GM12891 (cell line): ENCODE results near the gene TCN1.
"Not testable (repeated sequence)": the region's sequence is repeated elsewhere in the genome, so short reads cannot be mapped to it uniquely, and the experiment has no call there.

Source experiments
- DNase-seq: peaks from one replicate; pipeline ENCODE4 v3.0.0; 2011; ENCODE audit warnings: low spot score; ENCODE audit not compliant: insufficient read length
- FAIRE-seq: peaks from 2 replicates; lab custom pipeline; 2011; peaks lifted over from hg19 to GRCh38; lab: Jason Lieb, UNC
- PAX5 ChIP-seq: IDR thresholded peaks from 2 replicates; pipeline ENCODE4 v1.6.1; 2011; ENCODE audit warnings: low read length, moderate library complexity, mild to moderate bottlenecking; ENCODE audit not compliant: insufficient read depth, severe bottlenecking
- POLR2A ChIP-seq: IDR thresholded peaks from 2 replicates; pipeline ENCODE4 v1.6.1; 2011; ENCODE audit warnings: low read depth, low read length, control low read depth
- POLR2AphosphoS5 ChIP-seq: IDR thresholded peaks from 2 replicates; pipeline ENCODE4 v1.6.1; 2011; ENCODE audit warnings: low read depth, low read length, control low read depth
- POU2F2 ChIP-seq: IDR thresholded peaks from 2 replicates; pipeline ENCODE4 v1.6.1; 2011; ENCODE audit warnings: low read depth, mild to moderate bottlenecking, control low read depth, low read length, moderate library complexity
- SPI1 ChIP-seq: IDR thresholded peaks from 2 replicates; pipeline ENCODE4 v1.6.1; 2011; ENCODE audit warnings: low read depth, low read length, control low read depth
- TAF1 ChIP-seq: IDR thresholded peaks from 2 replicates; pipeline ENCODE4 v1.6.1; 2011; ENCODE audit warnings: low read depth, low read length, control low read depth

The TCN1 gene

GRCh38 chr11:59841514-59841913, 24.8 kb downstream of the TCN1 start:
- FAIRE-seq (no peak), DNase-seq (no peak)
- no peak for TF ChIP-seq POLR2AphosphoS5
- TF ChIP-seq POU2F2: no peak
- TF ChIP-seq SPI1: no peak
- TF ChIP-seq POLR2A: no peak
- no peak for TF ChIP-seq PAX5
- TF ChIP-seq TAF1: no peak

- FAIRE-seq (no peak), DNase-seq (no peak)
- no peak for TF ChIP-seq POU2F2
- TF ChIP-seq SPI1: no peak
- TF ChIP-seq TAF1: no peak
- TF ChIP-seq POLR2AphosphoS5: no peak
- TF ChIP-seq PAX5: no peak
- no peak for TF ChIP-seq POLR2A
Measured at GRCh38 chr11:59839615-59840014, 26.7 kb downstream of the TCN1 start.

- TF ChIP-seq POU2F2: no peak
- no peak for TF ChIP-seq POLR2AphosphoS5
- no peak for TF ChIP-seq SPI1
- TF ChIP-seq PAX5: no peak
- no peak for TF ChIP-seq POLR2A
- TF ChIP-seq TAF1: no peak
- no peak for FAIRE-seq
- no peak for DNase-seq
Measured at GRCh38 chr11:59833602-59834001, 32.7 kb downstream of the TCN1 start.

DNA sequence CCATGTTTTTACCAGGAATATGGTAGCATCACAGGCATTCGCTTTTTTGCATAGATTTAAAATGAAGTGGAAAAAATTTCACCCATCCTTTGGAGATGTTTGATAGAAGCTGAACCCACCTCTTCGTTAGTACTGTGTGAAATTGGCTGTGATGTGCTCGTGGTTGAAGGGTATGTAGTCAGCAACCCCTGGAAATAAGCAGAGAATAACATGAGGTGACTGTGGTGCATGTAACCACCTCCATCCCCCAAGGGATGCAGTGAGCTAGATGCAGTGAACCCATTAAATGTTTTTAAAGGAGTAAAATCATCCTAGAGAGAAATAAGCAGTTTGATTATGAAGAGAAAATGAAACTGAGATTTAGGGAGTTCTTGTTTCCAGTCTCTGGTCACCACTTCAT, 36.9 kb downstream of the TCN1 start:
- DNase-seq: no peak
- FAIRE-seq: peak; percentile 85
- no peak for TF ChIP-seq TAF1
- TF ChIP-seq PAX5: no peak
- TF ChIP-seq SPI1: no peak
- no peak for TF ChIP-seq POU2F2
- no peak for TF ChIP-seq POLR2AphosphoS5
- no peak for TF ChIP-seq POLR2A

GRCh38 chr11:59822989-59823566, 43.2 kb downstream of the TCN1 start:
- TF ChIP-seq POLR2A (no peak), POU2F2 (0 out of 2 replicates have a peak, but pooled peaks have one; percentile 15)
- FAIRE-seq (peak; percentile 87), DNase-seq (no peak)

GRCh38 chr11:59818572-59818971, 47.7 kb downstream of the TCN1 start:
- TF ChIP-seq SPI1 (peak; percentile 19; the same call in 1 of the 2 replicates), POLR2AphosphoS5 (no peak), TAF1 (no peak)
- no peak for DNase-seq
- FAIRE-seq: no peak

DNA sequence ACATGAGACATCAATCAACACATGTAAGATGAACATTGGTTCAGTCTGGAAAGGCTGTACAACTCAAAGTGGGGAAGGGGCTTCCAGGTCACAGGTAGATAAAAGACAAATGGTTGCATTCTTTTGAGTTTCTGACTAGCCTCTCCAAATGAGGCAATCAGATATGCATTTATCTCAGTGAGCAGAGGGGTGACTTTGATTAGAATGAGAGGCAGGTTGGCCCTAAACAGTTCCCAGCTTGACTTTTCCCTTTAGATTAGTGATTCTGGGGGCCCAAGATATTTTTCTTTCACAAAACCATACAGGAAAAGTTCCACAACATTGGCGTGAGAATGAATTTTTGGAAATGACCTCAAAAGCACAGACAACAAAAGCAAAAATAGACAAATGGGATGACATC, 49.9 kb downstream of the TCN1 start:
- DNase-seq, FAIRE-seq: not testable (repeated sequence)

- no peak for DNase-seq
- no peak for FAIRE-seq
- TF ChIP-seq SPI1 (no peak), POLR2A (no peak), POU2F2 (no peak), PAX5 (no peak), POLR2AphosphoS5 (no peak), TAF1 (no peak)
Measured at GRCh38 chr11:59815754-59816153, 50.5 kb downstream of the TCN1 start.

GRCh38 chr11:59814021-59814420, 52.3 kb downstream of the TCN1 start:
- no peak for FAIRE-seq
- no peak for DNase-seq
- TF ChIP-seq SPI1 (no peak), TAF1 (no peak), POLR2AphosphoS5 (no peak), POLR2A (no peak), POU2F2 (no peak), PAX5 (no peak)

DNA sequence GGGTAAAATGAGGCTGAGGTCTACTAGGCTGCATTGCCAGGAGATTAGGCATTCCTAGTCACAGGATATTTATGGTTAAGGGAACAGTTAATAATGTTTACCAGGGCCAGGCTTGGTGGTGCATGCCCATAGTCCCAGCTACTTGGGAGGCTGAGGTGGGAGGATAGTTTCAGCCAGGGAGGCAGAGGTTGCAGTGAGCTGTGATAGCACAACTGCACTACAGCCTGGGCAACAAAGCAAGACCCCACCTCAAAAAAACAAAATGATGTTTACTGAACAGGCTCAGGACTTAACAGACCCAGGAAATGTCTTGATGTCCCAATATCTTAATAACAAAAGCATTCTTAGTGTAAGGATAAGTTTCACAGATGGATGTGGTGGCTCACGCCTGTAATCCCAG, 52.9 kb downstream of the TCN1 start:
- peak; percentile 51 for FAIRE-seq
- no peak for DNase-seq
- TF ChIP-seq POU2F2: no peak
- TF ChIP-seq SPI1: no peak
- no peak for TF ChIP-seq TAF1
- TF ChIP-seq POLR2A: no peak
- no peak for TF ChIP-seq PAX5
- TF ChIP-seq POLR2AphosphoS5: no peak

- FAIRE-seq (no peak), DNase-seq (no peak)
- TF ChIP-seq TAF1: no peak
- no peak for TF ChIP-seq PAX5
- TF ChIP-seq POU2F2: no peak
- no peak for TF ChIP-seq POLR2AphosphoS5
- TF ChIP-seq SPI1: no peak
- TF ChIP-seq POLR2A: no peak
Measured at GRCh38 chr11:59812220-59812619, 54.1 kb downstream of the TCN1 start.

GRCh38 chr11:59810911-59811259, 55.4 kb downstream of the TCN1 start:
- FAIRE-seq: no peak
- no peak for DNase-seq
- TF ChIP-seq SPI1: no peak
- TF ChIP-seq POLR2A: no peak
- no peak for TF ChIP-seq TAF1
- no peak for TF ChIP-seq POLR2AphosphoS5
- no peak for TF ChIP-seq POU2F2
- no peak for TF ChIP-seq PAX5
